Body of pancreas (tissue), 4 donors: Measurements from ENCODE around the gene HNRNPH2.

Experiments
- CTCF ChIP-seq, 7 experiments: fragments of 450-650 bp in 4 of 7; fragments of 200-600 bp in 3 of 7; sonication (generic) in 3 of 7; IDR thresholded peaks; one replicate each; pipeline ENCODE4 v1.5.1; 2016 to 2019; ENCODE audit warnings: antibody characterized with exemption in 7 of 7
- POLR2A ChIP-seq, 3 donors: fragments of 450-650 bp; IDR thresholded peaks; one replicate each; pipeline ENCODE4 v1.6.1; 2016; ENCODE audit warnings: antibody characterized with exemption in 3 of 3, mild to moderate bottlenecking in 2 of 3

DNA sequence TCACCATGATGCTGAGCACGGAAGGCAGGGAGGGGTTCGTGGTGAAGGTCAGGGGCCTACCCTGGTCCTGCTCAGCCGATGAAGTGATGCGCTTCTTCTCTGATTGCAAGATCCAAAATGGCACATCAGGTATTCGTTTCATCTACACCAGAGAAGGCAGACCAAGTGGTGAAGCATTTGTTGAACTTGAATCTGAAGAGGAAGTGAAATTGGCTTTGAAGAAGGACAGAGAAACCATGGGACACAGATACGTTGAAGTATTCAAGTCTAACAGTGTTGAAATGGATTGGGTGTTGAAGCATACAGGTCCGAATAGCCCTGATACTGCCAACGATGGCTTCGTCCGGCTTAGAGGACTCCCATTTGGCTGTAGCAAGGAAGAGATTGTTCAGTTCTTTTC lies 4.0 kb downstream of the HNRNPH2 start:
- TF ChIP-seq POLR2A (IDR thresholded peaks at IDR 0.05) (no peak), CTCF (IDR thresholded peaks at IDR 0.05) (no peak)
